H1 (cell line): ENCODE data around the gene MUC4. TPM values are rescaled to one million over a fixed set of nuclear protein-coding genes. Genes with fewer than 3 reads are reported as not detected.

Experiments
- CTCF ChIA-PET: fragments of 300-600 bp; sonication (Branson Sonifier 250); formaldehyde crosslinking; loops from one replicate; lab custom pipeline; 2021; ENCODE audit not compliant: partially characterized antibody; lab: Charles Lee
- POLR2A ChIA-PET: fragments of 300-600 bp; sonication (Branson Sonifier 250); formaldehyde crosslinking; loops from one replicate; lab custom pipeline; 2021; ENCODE audit warnings: inconsistent platforms; ENCODE audit not compliant: partially characterized antibody; lab: Charles Lee
- DNase-seq, 2 experiments: peaks; one replicate each; pipeline versions ENCODE4 v3.0.0 to v3.0.0-alpha.2; 2010 to 2022; ENCODE audit warnings: low spot score in 2 of 2, low read depth in 1 of 2, mixed read lengths in 1 of 2
- FAIRE-seq: peaks from 2 replicates; lab custom pipeline; 2011; peaks lifted over from hg19 to GRCh38; lab: Jason Lieb, UNC
- H2AFZ ChIP-seq: 2 replicates; pipeline ENCODE4 v1.8.1; 2012; ENCODE audit warnings: low read length, inconsistent platforms
- H2AK5ac ChIP-seq: 2 replicates; pipeline ENCODE4 v1.6.1; 2013; ENCODE audit warnings: low read depth, low read length
- H2BK120ac ChIP-seq: replicated peaks from 2 replicates; pipeline ENCODE3; 2013; ENCODE audit warnings: low read depth, low read length, inconsistent platforms
- H2BK12ac ChIP-seq: 2 replicates; pipeline ENCODE4 v1.6.1; 2013; ENCODE audit warnings: low read depth, low read length
- H2BK15ac ChIP-seq: 2 replicates; pipeline ENCODE4 v1.6.1; 2013; ENCODE audit warnings: low read length
- H2BK20ac ChIP-seq: 2 replicates; pipeline ENCODE4 v1.6.1; 2013; ENCODE audit warnings: low read length
- H2BK5ac ChIP-seq: 2 replicates; pipeline ENCODE4 v1.6.1; 2013; ENCODE audit warnings: low read depth, low read length
- H3K14ac ChIP-seq: 2 replicates; pipeline ENCODE4 v1.6.1; 2013; ENCODE audit warnings: inconsistent platforms; ENCODE audit not compliant: insufficient read length
- H3K18ac ChIP-seq: 2 replicates; pipeline ENCODE4 v1.6.1; 2013; ENCODE audit warnings: low read length; ENCODE audit errors: extremely low read depth
- H3K23ac ChIP-seq: 2 replicates; pipeline ENCODE4 v1.6.1; 2013; ENCODE audit warnings: inconsistent platforms; ENCODE audit not compliant: insufficient read length
- H3K23me2 ChIP-seq: 2 replicates; pipeline ENCODE4 v1.6.1; 2013; ENCODE audit warnings: low read depth, low read length
- H3K27ac ChIP-seq: 2 replicates; pipeline ENCODE4 v1.6.1; 2011; ENCODE audit warnings: low read depth, low read length, inconsistent platforms
- H3K27me3 ChIP-seq, 4 experiments: replicated peaks in 1 of 4; 1 replicate in 1 of 4; 2 replicates in 3 of 4; pipeline versions ENCODE4 v1.6.1 to v1.8.1; 2011 to 2013; ENCODE audit warnings: low read length in 3 of 4, mild to moderate bottlenecking in 3 of 4, inconsistent platforms in 2 of 4, mixed read lengths in 2 of 4, moderate library complexity in 1 of 4; ENCODE audit not compliant: control insufficient read depth in 3 of 4, insufficient read depth in 3 of 4; ENCODE audit errors: extremely low read depth in 1 of 4
- H3K36me3 ChIP-seq, 4 experiments: 2 replicates each; pipeline versions ENCODE4 v1.6.1 to v1.8.1; 2011 to 2013; ENCODE audit warnings: mild to moderate bottlenecking in 4 of 4, low read length in 3 of 4, moderate library complexity in 2 of 4, control low read depth in 1 of 4, inconsistent platforms in 1 of 4; ENCODE audit not compliant: insufficient read depth in 4 of 4, control insufficient read depth in 2 of 4
- H3K4ac ChIP-seq: replicated peaks from 2 replicates; pipeline ENCODE3; 2013; ENCODE audit warnings: low read length, low read depth, mixed read lengths, inconsistent platforms; ENCODE audit not compliant: insufficient read length
- H3K4me1 ChIP-seq, 4 experiments: replicated peaks in 1 of 4; 1 replicate in 1 of 4; 2 replicates in 3 of 4; pipeline versions ENCODE4 v1.6.1 to v1.8.1; 2011 to 2013; ENCODE audit warnings: low read length in 3 of 4, inconsistent platforms in 2 of 4, mixed read lengths in 1 of 4; ENCODE audit not compliant: insufficient read depth in 4 of 4, control insufficient read depth in 3 of 4
- H3K4me2 ChIP-seq, 2 experiments: 2 replicates each; pipeline versions ENCODE4 v1.6.1 to v1.8.1; 2011 to 2013; ENCODE audit warnings: low read depth in 2 of 2, low read length in 2 of 2, control low read depth in 1 of 2, inconsistent platforms in 1 of 2, mild to moderate bottlenecking in 1 of 2; ENCODE audit not compliant: insufficient read depth in 1 of 2
- H3K4me3 ChIP-seq, 4 experiments: fragments of 200-600, 300-600 bp in 1 of 4; sonication (generic), shearing (Covaris generic), sonication (Bioruptor Twin) in 1 of 4; 2 replicates each; pipeline versions ENCODE4 v1.5.1 to v1.8.1; 2011 to 2016; ENCODE audit warnings: low read length in 4 of 4, low read depth in 3 of 4, control low read depth in 2 of 4, inconsistent platforms in 2 of 4, mild to moderate bottlenecking in 2 of 4, mixed read lengths in 1 of 4, moderate library complexity in 1 of 4; ENCODE audit not compliant: insufficient read depth in 2 of 4; ENCODE audit errors: extremely low read depth in 1 of 4
- H3K56ac ChIP-seq: replicated peaks from 2 replicates; pipeline ENCODE3; 2013; ENCODE audit warnings: low read depth, mild to moderate bottlenecking, mixed read lengths, low read length, inconsistent platforms; ENCODE audit not compliant: insufficient read length
- H3K79me1 ChIP-seq: 2 replicates; pipeline ENCODE4 v1.6.1; 2013; ENCODE audit warnings: low read depth, low read length, control low read depth
- H3K79me2 ChIP-seq, 2 experiments: 2 replicates each; pipeline versions ENCODE4 v1.6.1 to v1.8.1; 2012 to 2013; ENCODE audit warnings: low read length in 2 of 2, mild to moderate bottlenecking in 2 of 2, inconsistent platforms in 1 of 2; ENCODE audit not compliant: insufficient read depth in 2 of 2, control insufficient read depth in 1 of 2
- H3K9ac ChIP-seq, 4 experiments: replicated peaks in 1 of 4; 1 replicate in 1 of 4; 2 replicates in 3 of 4; pipeline versions ENCODE4 v1.6.1 to v1.8.1; 2011 to 2013; ENCODE audit warnings: low read depth in 3 of 4, low read length in 3 of 4, control low read depth in 2 of 4, mild to moderate bottlenecking in 2 of 4, moderate library complexity in 2 of 4, inconsistent platforms in 1 of 4; ENCODE audit errors: extremely low read depth in 1 of 4
- H3K9me3 ChIP-seq, 2 experiments: 2 replicates each; pipeline versions ENCODE4 v1.6.1 to v1.8.1; 2012 to 2013; ENCODE audit warnings: mild to moderate bottlenecking in 2 of 2, moderate library complexity in 2 of 2, control low read depth in 1 of 2, inconsistent platforms in 1 of 2, low read depth in 1 of 2, low read length in 1 of 2, mixed read lengths in 1 of 2; ENCODE audit not compliant: insufficient read depth in 2 of 2
- H4K20me1 ChIP-seq, 2 experiments: replicated peaks in 1 of 2; 2 replicates each; pipeline versions ENCODE3 to v1.8.1; 2011 to 2013; ENCODE audit warnings: inconsistent platforms in 2 of 2, low read length in 2 of 2, mild to moderate bottlenecking in 1 of 2; ENCODE audit not compliant: insufficient read depth in 2 of 2, control insufficient read depth in 1 of 2
- H4K5ac ChIP-seq: 2 replicates; pipeline ENCODE4 v1.6.1; 2013; ENCODE audit warnings: low read length, low read depth, mixed read lengths, inconsistent platforms; ENCODE audit not compliant: insufficient read length
- H4K8ac ChIP-seq: 2 replicates; pipeline ENCODE4 v1.8.0; 2013; ENCODE audit warnings: mild to moderate bottlenecking, moderate library complexity, low read length, inconsistent platforms; ENCODE audit not compliant: insufficient read depth; ENCODE audit errors: extremely low read depth
- H4K91ac ChIP-seq: replicated peaks from 2 replicates; pipeline ENCODE3; 2013; ENCODE audit warnings: low read length, mixed read lengths, inconsistent platforms; ENCODE audit not compliant: insufficient read length
- CHD2 ChIP-seq: IDR thresholded peaks from 2 replicates; pipeline ENCODE4 v1.6.1; 2012; ENCODE audit warnings: low read length, improper control_type of control experiment
- CREB1 ChIP-seq: IDR thresholded peaks from 2 replicates; pipeline ENCODE4 v1.6.1; 2012; ENCODE audit warnings: inconsistent platforms
- EZH2 ChIP-seq: fragments of 200-600 bp; sonication (generic); IDR thresholded peaks from 2 replicates; pipeline ENCODE4 v1.7.1; 2012; ENCODE audit warnings: low read depth, mild to moderate bottlenecking, moderate library complexity, low read length, inconsistent platforms; ENCODE audit not compliant: severe bottlenecking
- FOSL1 ChIP-seq: IDR thresholded peaks from 2 replicates; pipeline ENCODE4 v1.6.1; 2011; ENCODE audit warnings: mild to moderate bottlenecking, low read depth, low read length, moderate library complexity; ENCODE audit not compliant: insufficient read depth
- HDAC2 ChIP-seq, 2 experiments: fragments of 300-600 bp in 1 of 2; sonication (generic) in 1 of 2; IDR thresholded peaks; 2 replicates each; pipeline ENCODE4 v1.6.1; 2011 to 2012; ENCODE audit warnings: low read depth in 2 of 2, low read length in 2 of 2, mild to moderate bottlenecking in 2 of 2, moderate library complexity in 2 of 2, borderline replicate concordance in 1 of 2, inconsistent platforms in 1 of 2
- HDAC6 ChIP-seq: IDR thresholded peaks from one replicate; pipeline ENCODE4 v1.7.1; 2012; ENCODE audit warnings: low read depth, mild to moderate bottlenecking, inconsistent platforms, low read length, moderate library complexity
- RBBP5 ChIP-seq: IDR thresholded peaks from 2 replicates; pipeline ENCODE4 v1.7.1; 2012; ENCODE audit warnings: low read depth, mild to moderate bottlenecking, inconsistent platforms, low read length, moderate library complexity, borderline replicate concordance
- SIN3A ChIP-seq, 2 experiments: IDR thresholded peaks in 1 of 2; conservative IDR thresholded peaks in 1 of 2; 2 replicates each; pipeline ENCODE4 v1.6.1; 2011 to 2012; ENCODE audit warnings: low read length in 2 of 2, improper control_type of control experiment in 1 of 2, low read depth in 1 of 2, mild to moderate bottlenecking in 1 of 2
- SP2 ChIP-seq: IDR thresholded peaks from 2 replicates; pipeline ENCODE4 v1.6.1; 2012; ENCODE audit warnings: mild to moderate bottlenecking, low read length, inconsistent platforms
- TCF12 ChIP-seq: IDR thresholded peaks from 2 replicates; pipeline ENCODE4 v1.6.1; 2011; ENCODE audit warnings: low read depth, mild to moderate bottlenecking, low read length
- ZNF274 ChIP-seq: IDR thresholded peaks from 2 replicates; pipeline ENCODE4 v1.7.0; 2012; ENCODE audit warnings: low read length, borderline replicate concordance; ENCODE audit errors: extremely low read depth
- WGBS, 2 experiments: shearing (Covaris generic) in 1 of 2; methylation state at CpG; one replicate each; pipeline versions ENCODE4 v1.1.6 to v1.1.7; 2013 to 2015; ENCODE audit warnings: low lambda C conversion rate in 2 of 2, mixed read lengths in 2 of 2, inconsistent platforms in 1 of 2, low coverage in 1 of 2, missing lambda C conversion rate in 1 of 2; ENCODE audit not compliant: insufficient replicate concordance in 2 of 2, insufficient coverage in 1 of 2, insufficient read length in 1 of 2; ENCODE audit errors: extremely low coverage in 1 of 2, missing lambda C conversion rate in 1 of 2; 5-methylcytosine and 5-hydroxymethylcytosine counted together
- polyA plus RNA-seq, 7 experiments: library from polyadenylated mRNA; depleted of rRNA in 3 of 7; stranded (reverse) in 5 of 7; unstranded in 2 of 7; fragments of >200 nt in 5 of 7; fragments of 200-250 nt in 2 of 7; gene quantifications; 1 replicate in 5 of 7; 2 replicates in 1 of 7; 4 replicates in 1 of 7; pipeline versions ENCODE4 v1.2.1 to v1.2.3, GENCODE V29; 2011 to 2013; ENCODE audit warnings: missing spikeins in 2 of 7, mixed read lengths in 2 of 7
- total RNA-seq: library from RNA; stranded (reverse); fragmentation: NEBNext Ultra II Directional; extraction: Animal tissue kit (Norgen Biotek cat#: 25700); gene quantifications from 2 replicates; pipeline ENCODE4 v1.2.1, GENCODE V29; 2021

The MUC4 gene
- total and polyA plus RNA-seq, 2 of the 8 experiments (the other 6 are each of a cell fraction or from before 2014, with no cell fraction given), result 0.89 to 2.0 TPM

- Histone ChIP-seq H4K5ac (no peak overlapping the region), H2AFZ (no peak overlapping the region), H2BK20ac (no peak overlapping the region), H2BK5ac (no peak overlapping the region), H3K14ac (no peak overlapping the region), H4K8ac (no peak overlapping the region), H3K9me3 (no peaks in the 10 kb centered on the region), H3K4me1 (no peaks in the 10 kb centered on the region; a peak in 1 of 7 replicates), H2AK5ac (no peak overlapping the region), H3K18ac (no peak overlapping the region), H2BK120ac (no peak overlapping the region), H2BK15ac (no peak overlapping the region), H4K20me1 (no peaks in the 10 kb centered on the region), H2BK12ac (no peak overlapping the region), H3K79me1 (no peaks in the 10 kb centered on the region), H3K27me3 (no peaks in the 10 kb centered on the region), H4K91ac (no peak overlapping the region), H3K23me2 (no peaks in the 10 kb centered on the region), H3K4me3 (no peak overlapping the region), H3K36me3 (no peaks in the 10 kb centered on the region), H3K4me2 (no peak overlapping the region), H3K79me2 (no peaks in the 10 kb centered on the region), H3K9ac (no peak overlapping the region), H3K23ac (no peak overlapping the region), H3K4ac (no peak overlapping the region), H3K56ac (no peak overlapping the region), H3K27ac (no peak overlapping the region)
- CTCF ChIA-PET, result interaction anchor here (1.0 to 2.6 kb wide), 2 partner anchors 22 to 24 kb away, joined by 3 to 17 read pairs; no protein-coding TSS in a partner anchor
- DNase-seq (no peak), FAIRE-seq (no peak)
- whole genome bisulfite sequencing, 2 experiments, result 87% methylated on average over 9 of the region's 9 CpGs; no CpG with 5 or more reads in 1 of the 2 experiments
- POLR2A ChIA-PET, result no interaction called here
- TF ChIP-seq RBBP5 (no peak), EZH2 (no peak), FOSL1 (no peak), HDAC6 (no peak), CHD2 (no peak), SP2 (no peak), SIN3A (conservative IDR thresholded peaks at IDR 0.05 in 1 of 2, IDR thresholded peaks at IDR 0.05 in 1 of 2; ENCODE audit: low read depth in 1 of 2, low read length in 2 of 2) (no peak), TCF12 (no peak), HDAC2 (IDR thresholded peaks at IDR 0.05; ENCODE audit: borderline replicate concordance in 1 of 2, low read depth in 2 of 2, low read length in 2 of 2) (no peak), CREB1 (no peak), ZNF274 (no peak)
These were observed 17.0 kb upstream of the MUC4 start for GRCh38 chr3:195828762-195829161.
